ENCODE data around the gene SMTNL2.

- TF ChIP-seq CTCF (conservative IDR thresholded peaks at IDR 0.05; ENCODE audit: low read depth, low read length) (no peak), RFX5 (IDR thresholded peaks at IDR 0.05; ENCODE audit: low read depth, low read length) (no peak), POLR2A (IDR thresholded peaks at IDR 0.05; ENCODE audit: low read depth, low read length) (no peak), BHLHE40 (IDR thresholded peaks at IDR 0.05; ENCODE audit: low read depth, low read length) (no peak), SMC3 (IDR thresholded peaks at IDR 0.05; ENCODE audit: low read depth, low read length) (no peak)
Measured at GRCh38 chr17:4539025-4539424, 45.3 kb upstream of the SMTNL2 start.

Measured in IMR-90 (cell line).